Heart left ventricle (tissue), 16 donors: Measurements from ENCODE around the gene FAM229A. TPM values are rescaled to one million over a fixed set of nuclear protein-coding genes. Genes with fewer than 3 reads are reported as not detected.

Source experiments
- ATAC-seq, 4 donors: fragments of 200-7000 bp; cut with Tn5 transposase; one replicate each; pipeline ENCODE4 v1.9.1; 2020 to 2022; ENCODE audit warnings: moderate library complexity in 4 of 4, mild to moderate bottlenecking in 3 of 4, moderate number of reproducible peaks in 1 of 4
- DNase-seq, 5 donors: peaks; one replicate each; pipeline ENCODE4 v3.0.0-alpha.2; 2020
- H3K27ac ChIP-seq, 12 donors: fragments of 200-600 bp; sonication (generic) in 4 of 12; one replicate each; pipeline versions ENCODE4 v1.5.0 to v1.8.0; 2016 to 2022; ENCODE audit warnings: mild to moderate bottlenecking in 2 of 12
- H3K27me3 ChIP-seq, 9 donors: fragments of 200-600 bp; sonication (generic) in 2 of 9; one replicate each; pipeline versions ENCODE4 v1.5.1 to v1.8.0; 2016 to 2022; ENCODE audit warnings: mild to moderate bottlenecking in 3 of 9
- H3K36me3 ChIP-seq, 9 donors: fragments of 200-600 bp; sonication (generic) in 2 of 9; one replicate each; pipeline versions ENCODE4 v1.5.0 to v1.8.0; 2018 to 2022; ENCODE audit warnings: mild to moderate bottlenecking in 2 of 9
- H3K4me1 ChIP-seq, 12 donors: fragments of 200-600 bp; sonication (generic) in 4 of 12; one replicate each; pipeline versions ENCODE4 v1.5.0 to v1.8.0; 2016 to 2022; ENCODE audit warnings: mild to moderate bottlenecking in 3 of 12
- H3K4me3 ChIP-seq, 12 donors: fragments of 200-600 bp; sonication (generic) in 4 of 12; one replicate each; pipeline versions ENCODE4 v1.5.0 to v1.8.0; 2017 to 2022; ENCODE audit warnings: mild to moderate bottlenecking in 9 of 12, moderate library complexity in 4 of 12
- H3K9me3 ChIP-seq, 12 donors: fragments of 200-600 bp; sonication (generic) in 4 of 12; one replicate each; pipeline versions ENCODE4 v1.5.0 to v1.8.0; 2016 to 2022; ENCODE audit warnings: mild to moderate bottlenecking in 1 of 12
- POLR2A ChIP-seq, 2 donors: fragments of 450-650 bp; IDR thresholded peaks; one replicate each; pipeline ENCODE4 v1.6.1; 2017; ENCODE audit warnings: antibody characterized with exemption in 2 of 2, mild to moderate bottlenecking in 2 of 2, moderate library complexity in 2 of 2
- WGBS, 4 donors: extraction: QIAGEN DNeasy Blood & Tissue Kit in 2 of 4; methylation state at CpG; one replicate each; pipeline versions ENCODE4 v1.1.5 to v1.1.7; 2013 to 2018; 5-methylcytosine and 5-hydroxymethylcytosine counted together
- intact Hi-C, 10 donors: fragments of 100-400 bp; cut with DNase I; formaldehyde crosslinking; loops; one replicate each; pipeline versions ENCODE4 v1.11.1 to v1.14.2; 2022
- polyA plus RNA-seq, 2 donors: library from polyadenylated mRNA; stranded (reverse); fragments of 200-250 nt; gene quantifications; one replicate each; pipeline ENCODE4 v1.2.3, GENCODE V29; 2013
- total RNA-seq, 9 donors: library from RNA; depleted of rRNA in 2 of 9; stranded (reverse); fragments of >200 nt in 2 of 9; fragmentation: NEBNext Ultra II Directional in 3 of 9; extraction: Animal tissue kit (Norgen Biotek cat#: 25700) in 3 of 9; gene quantifications; one replicate each; pipeline versions ENCODE4 v1.1.0 to v1.2.4, GENCODE V29; 2016 to 2023
- TF ChIP-seq, protein P1 (sequence below), 12 donors: fragments of 200-600 bp; sonication (generic) in 4 of 12; IDR thresholded peaks; one replicate each; pipeline versions ENCODE4 v1.5.0 to v1.8.0; 2018 to 2022; ENCODE audit warnings: antibody characterized with exemption in 12 of 12, mild to moderate bottlenecking in 5 of 12
- donor health status: ischemic (EF 13 %, LVEDD 7.1; RV severe dilation, severe dysfunction).
- donor health status: healthy with polysubstance abuse.
- donor health status: DM: no; HTN: yes; CAD: no.
- donor health status: DM: no; HTN: no; CAD: no.
- donor health status: ischemic (EF 25% LVEDD 6.9; RV normal size, moderate dysfunction).
- donor health status: ischemic (EF 25% LVEDD 5.7; RV mildly dilated, moderate dysfunction).
- donor health status: healthy.
- donor health status: DM: yes; HTN: yes; CAD: no.
- donor health status: ischemic (EF 35%, LVEDD 5.7; RV mildly dilated, moderate dysfunction).
- donor health status: nonischemic (EF 11% LVEDD 7.7; RV severe dilation, severe dysfunction).
- donor health status: DM: yes; HTN: yes; CAD: no.
- donor health status: PGD.
- donor health status: ischemic (EF 29% LVEDD 5.4; RV normal size, mild dysfunction).
- donor health status: nonischemic (EF 23%, LVEDD 6.1; RV moderate dilation, normal function).

The FAM229A gene
- total and polyA plus RNA-seq, 11 donors = 1.2 to 4.4 (median 2.1) TPM

- Histone ChIP-seq H3K27ac (no peak overlapping the region), H3K27me3 (no peaks in the 10 kb centered on the region), H3K36me3 (no peaks in the 10 kb centered on the region), H3K9me3 (no peaks in the 10 kb centered on the region), H3K4me1 (peaks cover 2 to 57% (median 14%) of the 10 kb centered on the region in 12 donors), H3K4me3 (no peak overlapping the region)
- no peak for TF ChIP-seq POLR2A (IDR thresholded peaks at IDR 0.05)
- TF ChIP-seq, protein P1, sequence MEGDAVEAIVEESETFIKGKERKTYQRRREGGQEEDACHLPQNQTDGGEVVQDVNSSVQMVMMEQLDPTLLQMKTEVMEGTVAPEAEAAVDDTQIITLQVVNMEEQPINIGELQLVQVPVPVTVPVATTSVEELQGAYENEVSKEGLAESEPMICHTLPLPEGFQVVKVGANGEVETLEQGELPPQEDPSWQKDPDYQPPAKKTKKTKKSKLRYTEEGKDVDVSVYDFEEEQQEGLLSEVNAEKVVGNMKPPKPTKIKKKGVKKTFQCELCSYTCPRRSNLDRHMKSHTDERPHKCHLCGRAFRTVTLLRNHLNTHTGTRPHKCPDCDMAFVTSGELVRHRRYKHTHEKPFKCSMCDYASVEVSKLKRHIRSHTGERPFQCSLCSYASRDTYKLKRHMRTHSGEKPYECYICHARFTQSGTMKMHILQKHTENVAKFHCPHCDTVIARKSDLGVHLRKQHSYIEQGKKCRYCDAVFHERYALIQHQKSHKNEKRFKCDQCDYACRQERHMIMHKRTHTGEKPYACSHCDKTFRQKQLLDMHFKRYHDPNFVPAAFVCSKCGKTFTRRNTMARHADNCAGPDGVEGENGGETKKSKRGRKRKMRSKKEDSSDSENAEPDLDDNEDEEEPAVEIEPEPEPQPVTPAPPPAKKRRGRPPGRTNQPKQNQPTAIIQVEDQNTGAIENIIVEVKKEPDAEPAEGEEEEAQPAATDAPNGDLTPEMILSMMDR (IDR thresholded peaks at IDR 0.05) = no peak
- intact Hi-C loops = no loop called here
- 85 to 91% (median 88%) methylated on average over 10 to 11 of the region's 11 CpGs for WGBS, 4 donors
- peak in 1 of 4 donors; percentile 16 for ATAC-seq
- DNase-seq = peak in 1 of 5 donors; percentile 57
Measured at GRCh38 chr1:32341186-32341757, 21.0 kb downstream of the FAM229A start.

GRCh38 chr1:32339363-32339978, 22.8 kb downstream of the FAM229A start:
- H3K36me3 ChIP-seq = no peaks in the 10 kb centered on the region
- no peak for ATAC-seq
- TF ChIP-seq, protein P1 (IDR thresholded peaks at IDR 0.05) = no peak
- TF ChIP-seq POLR2A (IDR thresholded peaks at IDR 0.05) = no peak
- WGBS, 4 donors = 78 to 84% (median 84%) methylated on average over 4 to 5 of the region's 5 CpGs
- no peak overlapping the region for H3K4me3 ChIP-seq
- DNase-seq = no peak
- intact Hi-C loops = loop anchor here in 1 of 10 donors (10.0 kb wide), 1 partner anchor 115 kb away; the partner anchor contains the start of genes EIF3I and TMEM234
- peaks cover 0 to 5% (median 0%) of the 10 kb centered on the region in 9 donors for H3K27me3 ChIP-seq
- H3K9me3 ChIP-seq = no peaks in the 10 kb centered on the region
- peak overlapping the region in 1 of 12 donors; percentile 18 for H3K27ac ChIP-seq
- H3K4me1 ChIP-seq = peaks cover 5 to 60% (median 19%) of the 10 kb centered on the region in 12 donors

DNA sequence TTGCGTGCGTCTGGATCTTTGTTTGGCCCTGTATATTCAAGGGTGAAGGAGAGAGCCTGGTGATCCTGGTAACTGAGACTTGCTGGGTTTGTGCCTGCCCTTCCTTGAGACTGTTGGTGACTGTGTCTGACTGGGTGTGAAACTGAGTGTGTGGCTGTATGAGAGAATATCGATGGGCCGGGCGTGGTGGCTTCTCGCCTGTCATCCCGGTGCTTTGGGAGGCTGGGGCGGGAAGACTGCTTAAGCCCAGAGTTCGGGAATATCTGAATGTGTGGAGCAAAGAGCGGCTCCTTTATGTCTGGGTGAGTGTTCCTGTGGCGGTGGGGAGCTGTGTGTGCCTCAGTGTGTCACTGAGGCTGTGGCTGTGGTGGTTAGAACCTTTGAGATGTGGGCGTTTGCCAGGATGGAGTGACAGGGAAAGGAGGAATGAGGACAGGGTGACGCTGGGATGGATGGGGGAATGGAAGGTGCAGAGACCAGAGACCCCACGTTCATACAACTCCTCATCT, 23.6 kb downstream of the FAM229A start:
- Histone ChIP-seq H3K9me3 (no peaks in the 10 kb centered on the region), H3K27ac (peak overlapping the region in 5 of 12 donors; percentile 10 to 70 (median 42)), H3K4me3 (no peak overlapping the region), H3K4me1 (peaks cover 5 to 64% (median 22%) of the 10 kb centered on the region in 12 donors), H3K36me3 (peaks cover 0 to 8% (median under 1%) of the 10 kb centered on the region in 9 donors), H3K27me3 (peaks cover 0 to 5% (median 0%) of the 10 kb centered on the region in 9 donors)
- no peak for DNase-seq
- TF ChIP-seq POLR2A (IDR thresholded peaks at IDR 0.05) = no peak
- TF ChIP-seq, protein P1 (IDR thresholded peaks at IDR 0.05) = no peak
- intact Hi-C loops = loop anchor here in 1 of 10 donors (10.0 kb wide), 1 partner anchor 114 kb away; the partner anchor contains the start of genes EIF3I and TMEM234
- ATAC-seq = no peak
- WGBS, 4 donors = 76 to 86% (median 81%) methylated on average over 14 of the region's 14 CpGs
